HG02678 (cell line): ENCODE results near the gene RB1.

Source experiments
- ATAC-seq: cut with Tn5 transposase; IDR thresholded peaks from one replicate; pipeline ENCODE4 v1.9.1; 2021; ENCODE audit warnings: mild to moderate bottlenecking, moderate library complexity; ENCODE audit not compliant: unreplicated experiment

The RB1 gene

GRCh38 chr13:48492096-48492440, 188.5 kb downstream of the RB1 start:
- peak; percentile 56 for ATAC-seq

DNA sequence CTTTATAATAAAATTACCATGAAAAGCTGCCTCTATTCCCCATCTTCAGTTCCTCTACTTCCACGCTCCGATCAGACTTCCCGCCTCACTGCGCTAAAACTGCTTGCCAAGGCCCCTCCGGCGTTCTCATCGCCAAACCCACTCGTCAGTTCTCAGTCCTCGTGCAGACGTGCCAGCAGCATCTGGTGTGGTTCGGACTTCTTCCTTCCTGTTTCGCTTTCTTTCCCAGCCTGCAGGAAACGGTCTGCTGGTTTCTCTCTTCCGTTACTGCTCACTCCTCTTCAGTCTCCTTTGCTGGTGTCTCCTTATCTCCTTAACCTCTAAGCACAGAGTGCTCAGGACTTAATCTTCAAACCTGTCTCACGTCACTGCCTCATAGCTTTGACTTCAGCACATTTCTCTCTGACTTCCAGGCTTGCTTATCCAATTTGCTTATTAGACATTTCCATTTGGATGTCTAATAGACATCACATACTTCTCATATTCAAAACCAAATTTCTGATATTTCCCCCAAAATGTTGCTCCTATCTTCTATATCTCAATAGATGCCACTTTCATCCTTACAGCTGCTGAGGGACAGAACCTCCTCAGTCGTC, 189.0 kb downstream of the RB1 start:
- ATAC-seq, result peak; percentile 74

GRCh38 chr13:48493066-48493765, 189.7 kb downstream of the RB1 start:
- no peak for ATAC-seq

GRCh38 chr13:48493851-48494250, 190.3 kb downstream of the RB1 start:
- no peak for ATAC-seq

DNA sequence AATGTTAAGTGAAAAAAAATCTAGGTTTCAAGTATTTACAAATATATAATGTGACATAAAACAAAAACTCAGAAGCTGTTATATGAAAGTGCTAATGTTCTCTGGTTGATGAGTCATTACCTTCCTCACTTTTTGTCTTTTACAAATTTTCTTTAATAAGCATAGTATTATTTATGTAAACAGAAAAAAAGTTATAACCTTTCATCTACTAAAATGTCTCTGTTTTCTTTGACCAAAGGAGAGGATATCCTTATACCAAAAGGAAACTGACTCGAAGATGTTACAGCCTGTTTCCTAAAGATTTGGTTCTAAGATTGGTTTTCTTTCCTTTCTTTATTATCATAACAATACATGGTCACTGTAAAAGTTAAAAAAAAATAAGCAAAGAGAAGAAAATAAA, 191.3 kb downstream of the RB1 start:
- no peak for ATAC-seq

DNA sequence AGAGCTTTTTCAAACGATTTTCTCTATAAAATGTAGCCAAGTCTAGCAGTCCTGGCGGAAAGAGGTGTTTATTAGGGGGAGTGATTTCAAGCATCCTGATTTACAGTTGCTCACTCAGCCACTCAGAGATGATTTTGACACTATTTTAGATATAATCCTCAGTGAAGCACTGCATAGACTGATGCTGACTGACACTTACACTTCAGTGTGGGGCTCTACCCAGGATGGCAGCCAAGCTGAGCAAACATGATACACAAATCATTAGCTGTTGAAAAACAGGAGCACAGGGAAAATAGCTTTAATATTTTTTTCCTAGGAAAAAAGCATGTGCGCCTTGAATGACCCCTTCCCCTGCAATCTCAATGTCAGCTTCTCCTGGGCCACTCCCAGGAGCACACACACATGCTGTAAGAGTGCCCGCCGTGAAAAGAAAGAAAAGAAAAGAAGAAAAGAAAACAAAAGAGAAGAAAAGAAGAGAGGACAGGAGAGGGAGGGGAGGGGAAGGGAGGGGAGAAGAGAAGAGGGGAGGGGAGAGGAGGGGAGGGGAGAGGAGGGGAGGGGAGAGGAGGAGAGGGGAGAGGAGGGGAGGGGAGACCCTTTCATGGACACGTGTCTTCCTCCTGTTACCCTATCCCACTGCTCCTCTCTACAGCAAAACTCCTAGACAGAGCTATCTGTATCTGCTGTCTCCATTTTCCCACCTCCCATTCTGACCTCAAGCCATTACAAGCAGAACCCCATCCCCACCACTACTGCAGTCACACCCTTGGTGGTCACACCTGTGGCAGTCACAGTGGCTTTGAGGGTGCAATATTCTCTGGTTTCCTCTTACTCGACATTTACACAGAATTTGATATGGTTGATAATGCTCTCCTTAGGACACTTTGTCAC, 193.0 kb downstream of the RB1 start:
- no peak for ATAC-seq

GRCh38 chr13:48497669-48498068, 194.1 kb downstream of the RB1 start:
- ATAC-seq, result no peak

GRCh38 chr13:48500652-48501197, 197.2 kb downstream of the RB1 start:
- no peak for ATAC-seq

DNA sequence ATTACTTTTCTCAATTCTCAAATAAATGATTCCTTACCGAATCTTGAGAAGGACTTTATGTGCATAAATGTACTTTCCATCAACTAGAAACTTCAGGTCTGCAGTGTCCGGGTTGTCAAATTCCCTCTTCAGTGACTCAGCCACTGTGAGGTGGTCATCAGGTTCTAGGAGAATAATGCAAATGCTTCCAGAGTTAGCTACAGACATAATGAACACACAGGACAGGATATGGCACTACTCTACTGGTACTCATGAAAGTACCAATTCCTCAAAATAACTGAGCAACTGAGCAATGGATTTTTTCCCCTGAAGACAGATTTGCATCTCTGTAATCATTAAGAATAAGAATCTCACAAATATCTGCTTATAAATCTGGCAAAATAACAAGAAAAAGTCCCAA, 198.2 kb downstream of the RB1 start:
- ATAC-seq, result no peak

GRCh38 chr13:48502601-48503319, 199.2 kb downstream of the RB1 start:
- no peak for ATAC-seq

DNA sequence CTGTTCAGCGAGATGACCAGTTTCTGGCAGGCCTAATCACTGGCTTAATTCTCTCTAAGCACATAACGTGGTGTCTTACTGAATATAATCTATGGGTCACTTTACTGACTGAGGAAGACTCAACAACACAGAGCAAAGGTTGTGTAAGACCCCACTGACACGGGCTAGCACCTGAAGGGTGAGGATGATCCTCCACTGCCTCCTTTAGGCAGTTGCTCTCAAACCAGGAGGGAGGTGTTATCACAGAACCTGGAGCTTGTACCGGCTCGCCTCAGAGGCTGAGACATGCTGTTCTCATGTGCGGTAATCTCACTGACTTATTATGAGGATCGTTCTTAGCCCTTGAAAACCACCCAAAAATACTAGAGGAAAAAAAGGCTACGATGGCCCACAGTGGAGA, 201.1 kb downstream of the RB1 start:
- ATAC-seq, result no peak

- ATAC-seq, result no peak
Observed at GRCh38 chr13:48505012-48505411, 201.5 kb downstream of the RB1 start.

DNA sequence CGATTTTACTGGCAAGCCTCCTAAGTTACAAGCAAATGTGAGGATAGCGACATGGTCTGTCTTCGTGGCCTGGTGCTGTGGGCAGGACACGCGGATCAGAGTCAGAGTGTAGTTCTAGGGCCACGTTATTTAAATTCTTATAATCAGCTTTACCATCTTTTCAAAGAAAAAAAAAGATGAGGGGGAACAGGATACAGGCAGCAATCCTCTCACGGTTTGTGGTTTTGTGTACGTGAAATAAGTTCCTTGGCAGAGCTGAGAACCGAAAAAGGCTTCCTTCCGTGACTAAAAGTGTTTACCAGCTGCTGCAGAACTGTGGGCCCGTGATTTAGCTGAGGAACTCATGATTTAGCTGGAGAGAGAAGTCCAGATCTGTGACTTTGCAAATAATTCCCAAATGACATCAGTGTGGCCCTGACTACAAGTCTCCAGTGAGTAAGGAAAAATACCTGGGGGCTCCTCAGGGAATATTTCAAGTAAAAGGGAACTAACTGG, 202.1 kb downstream of the RB1 start:
- peak; percentile 71 for ATAC-seq

GRCh38 chr13:48506092-48506701, 202.6 kb downstream of the RB1 start:
- ATAC-seq, result peak; percentile 14

DNA sequence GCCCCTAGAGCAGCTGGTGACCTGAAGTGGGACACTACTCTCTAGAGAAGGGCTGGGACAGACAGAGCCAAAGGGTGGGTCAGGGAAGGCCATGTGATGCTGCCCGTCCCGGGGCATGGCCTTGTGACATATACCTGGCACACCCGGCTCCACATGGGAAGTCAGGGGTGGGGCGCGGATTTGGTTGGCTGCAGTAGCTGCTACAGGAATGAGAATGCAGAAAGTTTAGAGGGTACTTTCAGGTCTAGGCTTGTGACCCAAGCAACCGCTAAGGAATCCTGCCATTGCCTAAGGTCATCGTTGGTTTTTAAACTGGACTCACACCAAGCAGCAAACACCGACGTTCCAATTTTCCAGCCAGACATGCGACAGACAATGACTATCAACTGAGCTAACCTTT, 203.5 kb downstream of the RB1 start:
- no peak for ATAC-seq

GRCh38 chr13:48508011-48508410, 204.5 kb downstream of the RB1 start:
- no peak for ATAC-seq

DNA sequence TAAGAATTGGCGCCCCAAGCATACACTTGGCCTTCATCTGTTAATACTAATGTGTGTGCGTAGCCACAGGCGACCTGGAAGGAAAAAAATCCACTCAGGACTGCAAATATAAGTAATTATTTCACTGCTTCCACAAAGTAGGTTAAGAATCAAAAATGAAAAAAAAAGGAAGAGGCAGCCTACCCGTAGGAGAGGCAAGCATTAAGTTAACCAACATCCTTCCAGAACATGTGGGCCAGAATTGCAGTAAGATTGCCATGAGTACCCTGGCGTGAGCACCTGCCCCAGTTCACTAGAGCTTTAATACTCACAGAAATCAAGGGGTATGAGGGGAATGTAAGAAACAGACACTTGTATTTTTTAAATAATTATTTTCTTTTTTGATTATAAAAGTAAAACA, 207.1 kb downstream of the RB1 start:
- no peak for ATAC-seq

DNA sequence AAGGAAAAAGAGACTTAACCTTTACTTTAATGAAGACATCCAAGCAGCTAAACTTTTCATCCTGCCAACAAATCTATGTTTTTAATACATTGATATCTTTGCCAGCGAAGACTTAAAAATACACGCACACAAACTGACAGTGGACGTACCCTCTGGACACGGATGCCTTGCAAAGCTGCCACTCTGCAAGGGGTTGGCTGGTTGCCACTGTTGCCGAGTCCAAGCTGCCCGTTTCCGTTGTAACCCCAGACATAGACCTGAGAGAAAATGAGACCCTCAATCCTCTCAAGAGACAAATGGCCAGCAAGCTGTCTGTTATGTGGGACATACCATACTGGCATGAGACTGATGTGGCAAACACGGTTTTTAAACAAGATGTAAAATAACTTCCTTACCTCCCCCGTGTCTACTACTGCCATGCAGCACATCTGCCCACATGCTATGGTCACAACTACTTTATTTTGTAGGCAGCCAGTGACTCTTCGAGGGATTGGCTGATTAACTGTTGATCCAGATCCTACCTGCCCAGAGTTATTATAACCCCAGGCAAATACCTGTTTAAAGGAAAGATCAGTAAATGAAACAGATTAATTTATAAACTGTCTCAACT, 208.2 kb downstream of the RB1 start:
- ATAC-seq, result no peak

DNA sequence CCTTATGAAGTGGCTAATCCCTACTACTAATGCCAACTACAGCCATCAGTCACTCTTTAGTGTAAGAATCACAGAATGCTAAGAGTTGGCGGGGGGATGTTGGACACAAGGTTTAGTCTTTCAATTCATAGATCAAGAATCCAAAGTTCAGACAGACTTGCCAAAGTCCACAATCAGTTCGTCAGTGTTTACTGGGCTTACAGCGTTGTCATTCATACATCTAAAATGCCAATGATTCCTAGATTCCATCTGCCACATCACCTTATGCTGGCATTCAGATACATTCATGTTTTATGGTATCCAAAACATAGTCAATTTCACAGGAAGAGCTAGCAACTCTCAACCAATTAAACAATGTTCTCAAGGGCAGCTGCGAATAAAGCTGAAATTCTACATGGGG, 211.2 kb downstream of the RB1 start:
- ATAC-seq, result no peak

GRCh38 chr13:48515732-48516131, 212.2 kb downstream of the RB1 start:
- no peak for ATAC-seq
